ENCODE measurements around the gene NCBP2L.

NCBP2L gene

GRCh38 chrX:107750861-107751445, 26.6 kb upstream of the NCBP2L start:
- no peaks in the 10 kb centered on the region for H3K36me3 ChIP-seq
- TF ChIP-seq Cebpa-rat (IDR thresholded peaks at IDR 0.05), result no peak
- H3K9me3 ChIP-seq, result no peaks in the 10 kb centered on the region
- H3K9ac ChIP-seq, result no peak overlapping the region
- H4K20me1 ChIP-seq, result peaks cover 10% of the 10 kb centered on the region; the same call in 1 of the 2 replicates
- no peak overlapping the region for H3K27ac ChIP-seq
- peaks cover 100% of the 10 kb centered on the region for H3K27me3 ChIP-seq
- H3K4me3 ChIP-seq, result no peak overlapping the region
- no peak overlapping the region for H3K4me2 ChIP-seq
- H3K4me1 ChIP-seq, result no peaks in the 10 kb centered on the region

GRCh38 chrX:107752043-107752442, 25.5 kb upstream of the NCBP2L start:
- H4K20me1 ChIP-seq, result peaks cover 10% of the 10 kb centered on the region; the same call in 1 of the 2 replicates
- H3K27ac ChIP-seq, result no peak overlapping the region
- H3K4me2 ChIP-seq, result no peak overlapping the region
- no peaks in the 10 kb centered on the region for H3K36me3 ChIP-seq
- TF ChIP-seq Cebpa-rat (IDR thresholded peaks at IDR 0.05), result no peak
- peaks cover 99% of the 10 kb centered on the region for H3K27me3 ChIP-seq
- no peaks in the 10 kb centered on the region for H3K9me3 ChIP-seq
- no peak overlapping the region for H3K4me3 ChIP-seq
- no peak overlapping the region for H3K9ac ChIP-seq
- H3K4me1 ChIP-seq, result no peaks in the 10 kb centered on the region

- TF ChIP-seq Cebpa-rat (IDR thresholded peaks at IDR 0.05), result no peak
- Histone ChIP-seq H3K4me3 (no peak overlapping the region), H3K27me3 (peaks cover 99% of the 10 kb centered on the region), H3K4me1 (no peaks in the 10 kb centered on the region), H3K4me2 (no peak overlapping the region), H4K20me1 (peaks cover 10% of the 10 kb centered on the region; the same call in 1 of the 2 replicates), H3K27ac (no peak overlapping the region), H3K9ac (no peak overlapping the region), H3K36me3 (no peaks in the 10 kb centered on the region), H3K9me3 (no peaks in the 10 kb centered on the region)
Measured at GRCh38 chrX:107752714-107753113, 24.8 kb upstream of the NCBP2L start.

- Histone ChIP-seq H3K27me3 (peaks cover 99% of the 10 kb centered on the region), H3K9ac (no peak overlapping the region)
- no peak for TF ChIP-seq Cebpa-rat (IDR thresholded peaks at IDR 0.05)
Measured at GRCh38 chrX:107753187-107753586, 24.3 kb upstream of the NCBP2L start.

GRCh38 chrX:107755721-107756120, 21.8 kb upstream of the NCBP2L start:
- Histone ChIP-seq H3K4me2 (no peak overlapping the region), H3K4me1 (no peaks in the 10 kb centered on the region), H3K9me3 (no peaks in the 10 kb centered on the region), H3K9ac (no peak overlapping the region), H3K4me3 (no peak overlapping the region), H4K20me1 (peaks cover 10% of the 10 kb centered on the region; the same call in 1 of the 2 replicates), H3K27ac (no peak overlapping the region), H3K27me3 (peaks cover 99% of the 10 kb centered on the region), H3K36me3 (no peaks in the 10 kb centered on the region)
- no peak for TF ChIP-seq Cebpa-rat (IDR thresholded peaks at IDR 0.05)

More at GRCh38 chrX:107753187-107753586, 24.3 kb upstream of the NCBP2L start:
- Histone ChIP-seq H3K36me3 (no peaks in the 10 kb centered on the region), H4K20me1 (peaks cover 10% of the 10 kb centered on the region; the same call in 1 of the 2 replicates), H3K4me3 (no peak overlapping the region), H3K9me3 (no peaks in the 10 kb centered on the region), H3K27ac (no peak overlapping the region), H3K4me2 (no peak overlapping the region), H3K4me1 (no peaks in the 10 kb centered on the region)

- H3K4me2 ChIP-seq, result no peak overlapping the region
- H4K20me1 ChIP-seq, result no peaks in the 10 kb centered on the region; the same call in 1 of the 2 replicates
- H3K4me1 ChIP-seq, result peaks cover 7% of the 10 kb centered on the region
- H3K27me3 ChIP-seq, result peaks cover 99% of the 10 kb centered on the region
- H3K36me3 ChIP-seq, result no peaks in the 10 kb centered on the region
- no peak overlapping the region for H3K27ac ChIP-seq
- no peak for TF ChIP-seq Cebpa-rat (IDR thresholded peaks at IDR 0.05)
- no peaks in the 10 kb centered on the region for H3K9me3 ChIP-seq
- no peak overlapping the region for H3K9ac ChIP-seq
- H3K4me3 ChIP-seq, result no peak overlapping the region
Measured at GRCh38 chrX:107758231-107758766, 19.2 kb upstream of the NCBP2L start.

- Histone ChIP-seq H3K27me3 (peaks cover 98% of the 10 kb centered on the region), H3K9me3 (no peaks in the 10 kb centered on the region), H3K4me1 (peaks cover 16% of the 10 kb centered on the region), H3K9ac (no peak overlapping the region), H3K36me3 (no peaks in the 10 kb centered on the region), H4K20me1 (peaks cover 6% of the 10 kb centered on the region; the same call in 1 of the 2 replicates), H3K27ac (no peak overlapping the region), H3K4me3 (no peak overlapping the region), H3K4me2 (no peak overlapping the region)
- no peak for TF ChIP-seq Cebpa-rat (IDR thresholded peaks at IDR 0.05)
Measured at GRCh38 chrX:107760304-107761077, 17.0 kb upstream of the NCBP2L start.

- peaks cover 98% of the 10 kb centered on the region for H3K27me3 ChIP-seq
- H3K36me3 ChIP-seq, result no peaks in the 10 kb centered on the region
- H3K4me2 ChIP-seq, result peak overlapping the region; percentile 63
- TF ChIP-seq Cebpa-rat (IDR thresholded peaks at IDR 0.05), result no peak
- H3K9me3 ChIP-seq, result no peaks in the 10 kb centered on the region
- peaks cover 16% of the 10 kb centered on the region for H3K4me1 ChIP-seq
- H3K9ac ChIP-seq, result no peak overlapping the region
- peaks cover 19% of the 10 kb centered on the region; the same call in 1 of the 2 replicates for H4K20me1 ChIP-seq
- no peak overlapping the region for H3K4me3 ChIP-seq
- no peak overlapping the region for H3K27ac ChIP-seq
Measured at GRCh38 chrX:107763647-107764046, 13.9 kb upstream of the NCBP2L start.

- peaks cover 95% of the 10 kb centered on the region for H3K27me3 ChIP-seq
- TF ChIP-seq Cebpa-rat (IDR thresholded peaks at IDR 0.05), result no peak
- H3K4me2 ChIP-seq, result no peak overlapping the region
- peaks cover 19% of the 10 kb centered on the region; the same call in 1 of the 2 replicates for H4K20me1 ChIP-seq
- H3K9ac ChIP-seq, result no peak overlapping the region
- H3K27ac ChIP-seq, result no peak overlapping the region
- no peak overlapping the region for H3K4me3 ChIP-seq
- no peaks in the 10 kb centered on the region for H3K36me3 ChIP-seq
- H3K9me3 ChIP-seq, result no peaks in the 10 kb centered on the region
- H3K4me1 ChIP-seq, result peaks cover 16% of the 10 kb centered on the region
Measured at GRCh38 chrX:107764845-107765608, 12.5 kb upstream of the NCBP2L start.

Data from BLaER1 (cell line).